ENCODE measurements around the gene RUNX2. TPM values are rescaled to one million over a fixed set of nuclear protein-coding genes. Genes with fewer than 3 reads are reported as not detected.

Gene RUNX2
- total RNA-seq, 4 donors from 2014 or later = 1.00 to 8.1 (median 3.6) TPM

DNA sequence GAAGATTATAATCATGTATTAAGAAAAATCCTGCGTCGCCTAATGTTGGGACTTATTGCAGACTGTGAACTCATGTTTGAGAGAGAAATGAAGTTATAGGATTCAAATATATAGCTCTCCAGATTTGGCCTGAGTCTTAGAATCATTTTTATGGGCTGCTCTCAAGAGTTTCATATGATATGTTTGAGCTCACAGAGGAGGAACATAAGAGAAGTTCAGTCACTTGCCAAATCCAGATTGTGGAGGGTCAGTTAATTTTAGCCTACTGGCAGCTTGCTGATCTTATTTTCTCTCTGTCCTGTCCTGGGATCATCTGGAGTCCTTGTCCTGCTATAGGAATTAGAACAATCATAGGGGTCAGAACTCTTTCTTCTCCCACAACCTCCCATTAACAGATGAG, 235.7 kb downstream of the RUNX2 start:
- intact Hi-C loops (cut with DNase I; ENCODE audit: low total_unique reads) = no loop called here
- Histone ChIP-seq H3K27ac (no peak overlapping the region), H3K4me3 (no peak overlapping the region), H3K36me3 (no peaks in the 10 kb centered on the region), H3K4me1 (no peaks in the 10 kb centered on the region), H3K27me3 (no peaks in the 10 kb centered on the region), H3K9me3 (no peaks in the 10 kb centered on the region)
- WGBS, 2 donors (ENCODE audit: low coverage in 1 of 2) = 80 to 95% methylated on average over 2 of the region's 2 CpGs
- in situ Hi-C loops (cut with MboI; ENCODE audit: low pct_ligation_motif_present in 1 of 4, low pct_unique_long_range_greater_than_20kb in 1 of 4, low sequenced_read_pairs in 3 of 4) = no loop called here
- TF ChIP-seq POLR2AphosphoS5 (IDR thresholded peaks at IDR 0.05) = no peak
- no peak for TF ChIP-seq EP300 (IDR thresholded peaks at IDR 0.05; ENCODE audit: low read depth)
- no peak for TF ChIP-seq POLR2A (IDR thresholded peaks at IDR 0.05)
- TF ChIP-seq, protein P1, sequence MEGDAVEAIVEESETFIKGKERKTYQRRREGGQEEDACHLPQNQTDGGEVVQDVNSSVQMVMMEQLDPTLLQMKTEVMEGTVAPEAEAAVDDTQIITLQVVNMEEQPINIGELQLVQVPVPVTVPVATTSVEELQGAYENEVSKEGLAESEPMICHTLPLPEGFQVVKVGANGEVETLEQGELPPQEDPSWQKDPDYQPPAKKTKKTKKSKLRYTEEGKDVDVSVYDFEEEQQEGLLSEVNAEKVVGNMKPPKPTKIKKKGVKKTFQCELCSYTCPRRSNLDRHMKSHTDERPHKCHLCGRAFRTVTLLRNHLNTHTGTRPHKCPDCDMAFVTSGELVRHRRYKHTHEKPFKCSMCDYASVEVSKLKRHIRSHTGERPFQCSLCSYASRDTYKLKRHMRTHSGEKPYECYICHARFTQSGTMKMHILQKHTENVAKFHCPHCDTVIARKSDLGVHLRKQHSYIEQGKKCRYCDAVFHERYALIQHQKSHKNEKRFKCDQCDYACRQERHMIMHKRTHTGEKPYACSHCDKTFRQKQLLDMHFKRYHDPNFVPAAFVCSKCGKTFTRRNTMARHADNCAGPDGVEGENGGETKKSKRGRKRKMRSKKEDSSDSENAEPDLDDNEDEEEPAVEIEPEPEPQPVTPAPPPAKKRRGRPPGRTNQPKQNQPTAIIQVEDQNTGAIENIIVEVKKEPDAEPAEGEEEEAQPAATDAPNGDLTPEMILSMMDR (IDR thresholded peaks at IDR 0.05) = no peak
- DNase-seq = no peak

DNA sequence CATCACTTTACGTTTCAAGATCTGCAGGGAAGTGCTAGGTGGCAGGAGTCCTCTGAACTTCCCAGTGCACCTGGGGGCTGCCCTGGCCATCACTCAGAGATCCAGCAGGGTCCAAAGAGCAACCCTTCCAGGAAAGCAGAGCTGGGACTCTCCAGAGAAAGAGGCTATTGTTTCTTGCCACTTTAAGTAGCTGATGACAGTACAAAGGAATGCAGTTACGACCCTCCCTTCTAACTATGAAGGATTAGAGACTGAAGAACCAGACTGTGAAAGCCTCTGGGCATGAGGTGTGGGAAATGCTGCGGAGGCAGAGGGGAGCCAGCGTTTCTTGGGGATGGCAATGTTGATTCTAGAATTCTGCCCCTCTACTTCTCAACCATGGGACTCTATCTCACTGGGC, 238.8 kb downstream of the RUNX2 start:
- no peak overlapping the region for H3K27ac ChIP-seq
- no peak for DNase-seq
- TF ChIP-seq EP300 (IDR thresholded peaks at IDR 0.05; ENCODE audit: low read depth) = no peak
- TF ChIP-seq, protein P1 (IDR thresholded peaks at IDR 0.05) = no peak
- TF ChIP-seq POLR2AphosphoS5 (IDR thresholded peaks at IDR 0.05) = no peak
- no peak for TF ChIP-seq POLR2A (IDR thresholded peaks at IDR 0.05)

DNA sequence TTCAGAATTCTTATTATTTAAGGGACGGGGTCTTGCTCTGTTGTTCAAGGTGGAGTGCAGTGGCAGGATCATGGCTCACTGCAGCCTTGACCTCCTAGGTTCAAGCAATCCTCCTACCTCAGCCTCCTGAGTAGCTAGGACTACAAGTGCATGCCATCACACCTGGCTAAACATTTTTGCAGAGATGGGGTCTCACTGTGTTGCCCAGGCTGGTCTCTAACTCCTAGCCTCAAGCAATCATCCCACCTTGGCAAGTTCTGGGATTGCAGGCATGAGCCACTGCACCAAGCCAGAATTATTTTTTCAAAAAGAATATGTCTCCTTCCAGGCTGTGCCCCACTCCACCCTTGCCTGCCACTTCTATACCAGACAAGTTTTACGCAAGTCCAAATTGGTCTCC, 239.7 kb downstream of the RUNX2 start:
- H3K27me3 ChIP-seq = no peaks in the 10 kb centered on the region
- intact Hi-C loops (cut with DNase I; ENCODE audit: low total_unique reads) = no loop called here
- no peak overlapping the region for H3K27ac ChIP-seq
- no peak overlapping the region for H3K4me3 ChIP-seq
- in situ Hi-C loops (cut with MboI; ENCODE audit: low pct_ligation_motif_present in 1 of 4, low pct_unique_long_range_greater_than_20kb in 1 of 4, low sequenced_read_pairs in 3 of 4) = no loop called here
- WGBS, 2 donors (ENCODE audit: low coverage in 1 of 2) = 98% methylated on average over 2 of the region's 2 CpGs; no CpG with 5 or more reads in 1 of the 2 donors
- H3K9me3 ChIP-seq = no peaks in the 10 kb centered on the region
- no peak for DNase-seq
- TF ChIP-seq POLR2A (IDR thresholded peaks at IDR 0.05) = no peak
- no peak for TF ChIP-seq EP300 (IDR thresholded peaks at IDR 0.05; ENCODE audit: low read depth)
- TF ChIP-seq, protein P1 (IDR thresholded peaks at IDR 0.05) = no peak
- TF ChIP-seq POLR2AphosphoS5 (IDR thresholded peaks at IDR 0.05) = no peak
- H3K4me1 ChIP-seq = peaks cover 0 to 3% (median 0%) of the 10 kb centered on the region in 4 donors
- no peaks in the 10 kb centered on the region for H3K36me3 ChIP-seq

More for the DNA sequence above, 238.8 kb downstream of the RUNX2 start:
- in situ Hi-C loops (cut with MboI; ENCODE audit: low pct_ligation_motif_present in 1 of 4, low pct_unique_long_range_greater_than_20kb in 1 of 4, low sequenced_read_pairs in 3 of 4) (no loop called here), intact Hi-C loops (cut with DNase I; ENCODE audit: low total_unique reads) (no loop called here)
- Histone ChIP-seq H3K4me1 (peaks cover 0 to 3% (median 0%) of the 10 kb centered on the region in 4 donors), H3K9me3 (no peaks in the 10 kb centered on the region), H3K4me3 (no peak overlapping the region), H3K36me3 (no peaks in the 10 kb centered on the region), H3K27me3 (no peaks in the 10 kb centered on the region)
- WGBS, 2 donors (ENCODE audit: low coverage in 1 of 2) = 59 to 70% methylated on average over 2 to 4 of the region's 4 CpGs

DNA sequence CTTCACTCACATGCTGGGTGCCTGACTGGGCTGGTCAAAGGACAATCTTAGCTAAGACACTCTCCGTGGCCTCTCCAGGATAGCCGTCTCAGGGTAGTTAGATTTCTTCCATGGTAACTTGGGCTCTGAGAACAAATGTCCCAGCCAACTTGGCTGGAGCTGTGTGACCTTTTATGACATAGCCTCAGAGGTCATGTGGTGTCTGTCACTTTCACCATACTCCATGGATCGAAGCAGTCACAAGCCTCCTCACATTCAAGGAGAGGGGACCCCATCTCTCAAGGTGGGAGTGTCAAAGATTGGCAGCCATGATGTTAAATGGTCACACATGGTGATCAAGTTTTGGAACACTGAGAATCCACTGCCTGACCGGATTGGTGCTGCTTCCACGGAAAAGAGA, 240.5 kb downstream of the RUNX2 start:
- in situ Hi-C loops (cut with MboI; ENCODE audit: low pct_ligation_motif_present in 1 of 4, low pct_unique_long_range_greater_than_20kb in 1 of 4, low sequenced_read_pairs in 3 of 4) (no loop called here), intact Hi-C loops (cut with DNase I; ENCODE audit: low total_unique reads) (no loop called here)
- peaks cover 0 to 3% (median 0%) of the 10 kb centered on the region in 4 donors for H3K4me1 ChIP-seq
- H3K9me3 ChIP-seq = no peaks in the 10 kb centered on the region
- no peaks in the 10 kb centered on the region for H3K27me3 ChIP-seq
- H3K27ac ChIP-seq = no peak overlapping the region
- DNase-seq = no peak
- TF ChIP-seq, protein P1 (IDR thresholded peaks at IDR 0.05) = no peak
- TF ChIP-seq EP300 (IDR thresholded peaks at IDR 0.05; ENCODE audit: low read depth) (no peak), POLR2A (IDR thresholded peaks at IDR 0.05) (no peak), POLR2AphosphoS5 (IDR thresholded peaks at IDR 0.05) (no peak)
- H3K36me3 ChIP-seq = no peaks in the 10 kb centered on the region
- H3K4me3 ChIP-seq = no peak overlapping the region
- 93 to 100% methylated on average over 2 to 5 of the region's 5 CpGs for WGBS, 2 donors (ENCODE audit: low coverage in 1 of 2)
